Measurements from ENCODE around the gene ESRRB.

The ESRRB gene

GRCh38 chr14:76331328-76332011, 44.5 kb upstream of the ESRRB start:
- H3K4me3 ChIP-seq (ENCODE audit: low read length), result no peak overlapping the region
- no peak for TF ChIP-seq CTCF (IDR thresholded peaks at IDR 0.05; ENCODE audit: insufficient read depth, low read depth, low read length, missing control alignments)
- no peak for DNase-seq (ENCODE audit: low read depth)

- no peak for TF ChIP-seq CTCF (IDR thresholded peaks at IDR 0.05; ENCODE audit: insufficient read depth, low read depth, low read length, missing control alignments)
- no peak overlapping the region for H3K4me3 ChIP-seq (ENCODE audit: low read length)
- no peak for DNase-seq (ENCODE audit: low read depth)
These were observed 42.3 kb upstream of the ESRRB start for GRCh38 chr14:76333664-76334063.

GRCh38 chr14:76334316-76334715, 41.6 kb upstream of the ESRRB start:
- TF ChIP-seq CTCF (IDR thresholded peaks at IDR 0.05; ENCODE audit: insufficient read depth, low read depth, low read length, missing control alignments), result no peak
- DNase-seq (ENCODE audit: low read depth), result no peak
- H3K4me3 ChIP-seq (ENCODE audit: low read length), result no peak overlapping the region

GRCh38 chr14:76336876-76337275, 39.1 kb upstream of the ESRRB start:
- TF ChIP-seq CTCF (IDR thresholded peaks at IDR 0.05; ENCODE audit: insufficient read depth, low read depth, low read length, missing control alignments), result no peak
- no peak overlapping the region for H3K4me3 ChIP-seq (ENCODE audit: low read length)
- no peak for DNase-seq (ENCODE audit: low read depth)

GRCh38 chr14:76337635-76338545, 38.0 kb upstream of the ESRRB start:
- no peak overlapping the region for H3K4me3 ChIP-seq (ENCODE audit: low read length)
- no peak for DNase-seq (ENCODE audit: low read depth)
- no peak for TF ChIP-seq CTCF (IDR thresholded peaks at IDR 0.05; ENCODE audit: insufficient read depth, low read depth, low read length, missing control alignments)

GRCh38 chr14:76339728-76340615, 36.0 kb upstream of the ESRRB start:
- DNase-seq (ENCODE audit: low read depth), result no peak
- H3K4me3 ChIP-seq (ENCODE audit: low read length), result no peak overlapping the region
- no peak for TF ChIP-seq CTCF (IDR thresholded peaks at IDR 0.05; ENCODE audit: insufficient read depth, low read depth, low read length, missing control alignments)
